GM23248 (cell line): ENCODE data around the gene POU2F1.

Experiments used
- EZH2 ChIP-seq: fragments of 200-600 bp; sonication (generic); IDR thresholded peaks from 2 replicates; pipeline ENCODE4 v1.6.1; 2018; ENCODE audit warnings: antibody characterized with exemption, mild to moderate bottlenecking; ENCODE audit not compliant: insufficient read depth, poor library complexity, severe bottlenecking
- EZH2phosphoT487 ChIP-seq: fragments of 200-600 bp; sonication (generic); IDR thresholded peaks from 2 replicates; pipeline ENCODE4 v1.6.1; 2018; ENCODE audit warnings: antibody characterized with exemption, moderate library complexity, mild to moderate bottlenecking, low read depth; ENCODE audit not compliant: insufficient read depth

DNA sequence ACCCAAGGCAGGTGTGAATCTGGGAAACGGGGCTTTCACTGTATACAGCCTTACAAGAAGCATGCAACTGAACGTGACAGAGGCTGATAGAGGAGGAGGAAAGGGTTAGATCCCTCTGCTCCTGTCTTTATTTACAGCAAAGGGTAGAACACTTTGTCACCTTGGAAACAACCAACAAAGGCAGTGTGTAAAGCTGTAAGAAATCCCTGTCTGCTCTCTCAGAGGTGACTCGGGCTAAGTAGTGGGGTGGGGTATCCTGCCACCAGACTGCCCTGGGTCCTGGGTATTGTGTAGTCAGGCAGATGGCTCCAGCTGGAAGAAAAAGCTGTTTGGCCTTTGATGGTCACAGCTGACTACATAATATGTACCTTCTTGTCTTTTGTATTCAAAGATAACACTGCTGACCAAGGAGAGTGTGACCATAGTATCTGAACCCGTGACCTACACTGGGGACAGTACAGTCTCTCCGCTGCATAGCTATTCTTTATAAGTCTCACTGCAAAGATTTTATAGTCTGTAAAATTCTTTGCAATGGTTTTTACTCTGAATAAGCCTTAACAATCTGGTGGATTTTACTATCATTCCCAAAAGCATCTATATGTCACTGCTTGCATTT, 22.1 kb upstream of the POU2F1 start:
- TF ChIP-seq EZH2 (no peak), EZH2phosphoT487 (no peak)
